HG03064 (cell line): ENCODE data around the gene LAMB4.

ENCODE experiments used
- ATAC-seq: cut with Tn5 transposase; IDR thresholded peaks from one replicate; pipeline ENCODE4 v1.9.1; 2021; ENCODE audit warnings: low read depth; ENCODE audit not compliant: unreplicated experiment

LAMB4 gene

DNA sequence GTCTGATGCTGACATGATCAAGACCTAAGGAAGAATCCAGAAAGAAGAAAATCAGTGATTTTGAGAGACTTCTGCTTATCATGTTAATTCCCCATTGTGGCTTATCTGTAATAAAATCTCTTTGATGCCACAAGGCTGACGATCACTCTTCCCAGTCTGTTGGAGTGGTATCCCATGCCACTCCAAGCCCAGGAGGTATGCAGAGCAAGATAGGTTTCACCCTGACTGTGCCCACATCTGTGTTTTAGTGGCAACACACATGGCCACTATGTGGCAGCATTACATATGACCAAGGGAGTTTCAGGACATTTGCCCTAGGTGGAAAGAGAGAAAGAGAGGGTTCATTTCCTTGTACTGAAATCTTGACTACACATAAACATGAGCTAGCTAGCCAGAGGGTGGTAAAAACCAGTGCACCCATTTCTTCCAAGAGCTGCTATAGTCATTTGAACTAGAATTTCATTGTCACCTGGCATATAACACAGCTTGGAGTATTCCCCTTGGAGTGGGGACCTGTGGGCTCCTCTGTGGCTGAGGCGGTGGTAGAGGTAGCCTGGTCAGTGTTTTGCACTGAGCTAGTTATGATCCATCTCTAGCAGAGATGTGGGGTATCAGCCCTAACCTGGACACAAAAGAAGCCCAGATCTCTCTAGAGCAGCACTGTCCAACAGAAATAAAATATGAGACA, 20.8 kb downstream of the LAMB4 start:
- ATAC-seq: peak; percentile 55

DNA sequence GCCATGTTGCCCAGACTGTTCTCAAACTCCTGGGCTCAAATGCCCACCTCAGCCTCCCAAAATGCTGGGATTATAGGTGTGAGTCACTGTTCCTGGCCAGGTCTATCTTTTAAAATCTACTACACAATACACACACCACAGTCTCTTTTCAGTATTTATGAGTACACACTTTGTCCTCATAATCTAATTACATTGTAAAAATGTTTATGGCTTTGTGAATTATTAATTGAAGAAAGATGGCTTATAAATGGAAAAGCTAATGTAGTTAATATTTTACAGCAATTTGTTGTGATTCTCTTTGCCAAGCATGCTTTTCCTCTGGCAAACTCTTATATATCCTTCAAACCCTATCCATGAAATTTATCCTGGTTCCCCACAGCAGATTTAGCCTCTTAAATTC, 22.0 kb downstream of the LAMB4 start:
- no peak for ATAC-seq

- ATAC-seq: no peak
Observed at GRCh38 chr7:108104324-108104723, 25.8 kb downstream of the LAMB4 start.

- no peak for ATAC-seq
Observed at GRCh38 chr7:108103558-108104298, 26.4 kb downstream of the LAMB4 start.

DNA sequence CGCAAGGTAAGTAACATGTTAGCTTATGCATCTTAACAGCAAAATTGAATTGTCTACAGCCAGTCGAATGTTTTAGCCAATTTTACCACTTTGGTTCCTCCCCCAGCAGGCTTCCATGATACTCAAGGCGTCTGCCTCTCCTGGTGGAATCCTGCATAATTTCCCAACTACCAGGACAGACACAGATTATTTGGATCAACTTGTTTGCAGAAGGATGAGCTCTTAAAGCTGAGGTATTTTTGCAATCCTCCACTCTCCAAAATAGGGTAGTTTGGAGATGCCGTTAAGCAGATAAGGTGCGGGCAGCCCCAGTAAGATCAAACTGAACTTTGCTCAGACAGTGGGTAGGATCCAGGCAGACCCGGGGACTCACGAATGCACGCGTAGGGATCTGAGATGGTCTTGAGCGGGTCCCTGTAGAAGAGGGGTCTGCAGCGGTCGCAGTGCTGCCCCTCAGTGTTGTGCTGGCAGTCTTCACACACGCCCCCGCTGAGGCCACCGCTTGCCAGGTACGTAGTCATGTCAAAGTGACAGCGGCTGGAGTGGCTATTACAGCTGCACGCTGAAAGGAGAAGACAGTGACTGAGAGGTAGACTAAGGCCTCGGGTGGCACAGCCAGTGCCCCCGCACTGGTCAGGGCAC, 27.4 kb downstream of the LAMB4 start:
- ATAC-seq: no peak

DNA sequence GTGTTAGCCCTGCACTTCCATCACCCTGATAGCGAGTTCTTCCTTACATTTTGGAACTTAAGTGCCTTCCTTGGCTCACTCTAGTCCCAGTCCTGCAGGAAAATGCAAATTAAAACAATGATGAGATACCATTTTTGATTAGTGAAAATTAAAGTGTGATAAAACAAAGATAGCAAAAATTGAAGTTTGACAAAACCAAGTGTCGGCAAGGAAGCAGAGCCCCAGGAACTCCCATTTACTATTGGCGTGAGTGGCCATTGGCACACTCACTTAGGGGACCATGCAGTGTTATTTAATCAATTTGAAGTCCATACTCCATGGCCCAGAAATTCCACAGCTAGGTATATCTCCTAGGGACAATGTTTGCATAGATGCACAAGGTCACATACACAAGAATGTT, 28.4 kb downstream of the LAMB4 start:
- ATAC-seq: no peak

- ATAC-seq: no peak
Observed at GRCh38 chr7:108099713-108100112, 30.4 kb downstream of the LAMB4 start.

DNA sequence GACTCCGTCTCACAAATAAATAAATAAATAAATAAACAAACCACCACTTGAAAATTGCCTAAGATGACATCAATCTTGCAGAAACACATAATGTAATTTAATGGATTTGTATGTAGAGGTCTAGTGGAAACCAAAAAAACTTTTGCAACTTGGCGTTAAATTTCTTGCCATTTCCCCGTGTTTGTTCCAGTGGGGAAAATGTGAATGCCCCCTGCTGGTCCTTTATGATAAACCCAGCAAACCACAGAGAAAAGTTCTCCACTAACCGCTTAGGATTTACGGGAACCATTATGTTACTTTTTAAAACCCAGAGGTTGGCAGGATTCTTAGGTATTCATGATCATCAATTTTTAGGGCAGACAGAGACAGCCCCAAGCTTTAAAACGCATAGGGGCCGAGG, 32.5 kb downstream of the LAMB4 start:
- no peak for ATAC-seq

GRCh38 chr7:108096996-108097395, 33.2 kb downstream of the LAMB4 start:
- no peak for ATAC-seq

DNA sequence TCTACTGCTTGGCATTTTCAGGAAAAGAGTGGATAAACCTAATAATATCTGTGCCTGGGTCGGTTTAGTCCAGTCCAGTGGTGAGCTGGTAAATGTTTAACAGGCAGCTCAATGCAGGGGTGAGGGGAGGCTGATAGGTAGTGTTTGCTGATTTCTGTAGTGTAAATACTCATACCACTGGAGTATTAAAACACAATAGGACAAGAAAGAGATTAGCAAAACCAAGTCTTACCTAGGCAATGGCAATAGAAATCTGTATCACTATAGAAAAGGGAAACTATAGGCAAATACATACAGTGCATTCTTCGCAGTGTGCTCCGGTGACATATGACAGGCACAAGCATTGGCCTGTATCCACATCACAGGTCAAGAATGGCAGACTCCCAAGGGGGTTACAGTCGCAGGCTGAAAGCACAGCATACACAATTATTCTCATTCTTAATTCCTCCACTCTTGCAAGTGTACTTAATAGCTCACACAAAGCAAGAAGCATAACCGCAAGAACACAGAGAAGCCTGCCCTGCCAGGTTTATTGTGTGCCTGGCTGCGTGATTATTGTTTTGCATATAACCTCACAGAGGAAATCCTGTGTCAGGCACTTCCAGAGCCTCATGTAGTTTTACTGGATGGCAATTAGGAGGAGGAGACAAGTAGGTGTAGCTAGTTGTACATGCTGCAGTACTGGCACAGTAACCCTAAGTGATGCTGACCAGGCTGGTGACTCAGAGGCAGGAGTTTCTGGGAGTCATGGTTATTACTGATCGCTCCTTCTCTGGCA, 35.0 kb downstream of the LAMB4 start:
- ATAC-seq: no peak

GRCh38 chr7:108094346-108094745, 35.8 kb downstream of the LAMB4 start:
- ATAC-seq: no peak

GRCh38 chr7:108093851-108094331, 36.3 kb downstream of the LAMB4 start:
- no peak for ATAC-seq

DNA sequence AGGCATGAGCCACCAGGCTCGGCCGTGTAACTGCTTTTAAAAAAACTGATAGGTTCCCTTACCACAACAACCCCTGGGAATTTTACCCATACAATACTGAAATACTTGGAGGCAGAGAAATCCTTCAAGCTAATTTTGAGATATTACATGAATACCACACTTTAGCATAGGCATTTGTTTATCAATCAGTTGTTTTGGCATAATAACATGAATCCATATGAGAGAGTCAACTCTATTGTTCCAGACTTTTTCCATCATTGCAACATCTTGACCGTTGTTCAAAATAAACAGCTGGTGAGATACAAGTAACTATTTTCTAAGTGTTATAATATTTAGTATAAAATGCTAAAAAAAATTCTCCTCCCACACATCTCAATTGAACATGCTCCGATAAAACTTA, 36.8 kb downstream of the LAMB4 start:
- ATAC-seq: no peak

DNA sequence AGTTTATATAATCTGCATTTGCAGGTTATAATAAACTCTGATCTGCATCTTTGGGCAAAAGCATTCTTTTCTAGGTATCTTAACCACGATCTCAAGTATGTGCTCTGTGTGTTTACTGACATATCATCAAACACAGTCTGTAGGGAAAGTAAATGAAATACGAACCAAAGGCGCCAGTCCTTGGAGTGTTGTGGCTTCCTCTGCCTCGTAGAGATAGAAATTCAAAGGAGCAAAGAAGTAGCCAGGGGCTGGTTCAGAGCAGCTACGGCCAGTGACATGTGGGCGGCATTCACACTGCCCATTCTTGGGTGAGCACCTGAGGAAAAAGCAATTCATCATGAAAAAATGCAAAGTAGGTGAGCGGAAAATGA, 38.7 kb downstream of the LAMB4 start:
- no peak for ATAC-seq

GRCh38 chr7:108090791-108091460, 39.2 kb downstream of the LAMB4 start:
- no peak for ATAC-seq

GRCh38 chr7:108089381-108089780, 40.8 kb downstream of the LAMB4 start:
- no peak for ATAC-seq

- no peak for ATAC-seq
Observed at GRCh38 chr7:108088729-108089128, 41.4 kb downstream of the LAMB4 start.

- ATAC-seq: no peak
Observed at GRCh38 chr7:108087778-108088177, 42.4 kb downstream of the LAMB4 start.

- ATAC-seq: no peak
Observed at GRCh38 chr7:108086962-108087361, 43.2 kb downstream of the LAMB4 start.

- no peak for ATAC-seq
Observed at GRCh38 chr7:108086546-108086945, 43.6 kb downstream of the LAMB4 start.
